ENCODE measurements around the gene TGM3. TPM values are rescaled to one million over a fixed set of nuclear protein-coding genes. Genes with fewer than 3 reads are reported as not detected.

The TGM3 gene
- total and polyA plus RNA-seq, 2 of the 4 experiments (the other 2 are of a cell fraction): not detected

DNA sequence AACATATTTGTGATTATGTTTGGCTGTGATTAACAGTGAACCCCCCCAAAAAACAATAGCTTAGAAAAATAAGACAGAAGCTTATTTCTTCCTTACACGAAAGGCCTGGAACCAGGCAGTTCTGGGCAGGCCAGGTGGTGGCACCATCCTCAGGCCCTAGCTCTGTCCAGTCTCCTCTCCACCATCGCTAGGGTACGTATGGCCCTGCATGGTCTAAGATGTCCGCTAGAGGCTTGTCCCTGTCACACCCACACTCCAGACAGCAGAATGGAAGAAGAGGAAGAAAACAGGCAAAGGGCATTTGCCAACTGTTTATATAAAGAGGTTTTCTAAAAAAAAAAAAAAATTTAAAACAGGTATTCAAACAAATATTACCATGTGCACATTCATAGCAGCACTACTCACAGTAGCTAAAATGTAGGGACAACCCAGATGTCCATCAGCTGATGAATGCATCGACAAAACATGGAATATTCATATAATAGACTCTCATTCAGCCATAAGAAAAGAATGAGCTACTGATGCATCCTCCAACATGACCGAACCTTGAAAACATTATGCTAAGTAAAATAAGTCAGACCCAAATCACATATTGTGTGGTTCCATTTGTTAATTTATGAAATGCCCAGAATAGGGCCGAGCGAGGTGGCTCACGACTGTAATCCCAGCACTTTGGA lies 6.7 kb downstream of the TGM3 start:
- Histone ChIP-seq H2AK9ac (replicated peaks; ENCODE audit: low read depth, low read length, poor library complexity) (no peak overlapping the region), H3K18ac (ENCODE audit: low read depth, low read length) (no peak overlapping the region), H4K5ac (ENCODE audit: low read depth, low read length) (no peak overlapping the region), H4K91ac (ENCODE audit: insufficient read depth, low read depth, low read length) (no peak overlapping the region), H3K4ac (ENCODE audit: low read depth, low read length) (no peak overlapping the region), H3K36me3 (ENCODE audit: control insufficient read depth, insufficient read depth, low read length) (no peaks in the 10 kb centered on the region), H3K56ac (ENCODE audit: extremely low read depth, insufficient read depth, low read length) (no peak overlapping the region), H2AK5ac (ENCODE audit: low read depth, low read length) (no peak overlapping the region), H3K4me3 (ENCODE audit: insufficient read depth, low read depth, low read length) (no peak overlapping the region), H3K9ac (ENCODE audit: low read depth, low read length) (no peak overlapping the region), H3K4me2 (ENCODE audit: low read depth, low read length) (no peak overlapping the region), H3K27ac (ENCODE audit: insufficient read depth, low read length) (no peak overlapping the region), H2BK120ac (ENCODE audit: low read depth, low read length) (no peak overlapping the region), H3K14ac (replicated peaks; ENCODE audit: low read depth, low read length) (no peak overlapping the region), H2BK20ac (ENCODE audit: low read depth, low read length) (no peak overlapping the region), H4K8ac (ENCODE audit: low read depth in 2 of 2, low read length in 2 of 2) (no peak overlapping the region), H3K27me3 (ENCODE audit: control insufficient read depth, insufficient read depth, low read length) (peaks cover 12% of the 10 kb centered on the region; the same call in 1 of the 2 replicates), H3K4me1 (ENCODE audit: control insufficient read depth, insufficient read depth, low read length) (no peaks in the 10 kb centered on the region), H3K9me1 (ENCODE audit: insufficient read depth, low read length) (no peaks in the 10 kb centered on the region), H2AFZ (replicated peaks; ENCODE audit: low read length, poor library complexity) (no peak overlapping the region), H3K23ac (ENCODE audit: low read depth, low read length) (no peak overlapping the region), H4K20me1 (ENCODE audit: insufficient read depth, low read length) (no peaks in the 10 kb centered on the region), H3K79me1 (ENCODE audit: low read depth in 1 of 2, low read length in 2 of 2) (no peaks in the 10 kb centered on the region), H2BK15ac (ENCODE audit: low read depth, low read length) (no peak overlapping the region), H3K9me3 (ENCODE audit: control insufficient read depth, insufficient read depth, low read length) (no peaks in the 10 kb centered on the region), H2BK5ac (ENCODE audit: low read depth, low read length, poor library complexity, severe bottlenecking) (no peak overlapping the region)
- BruUV-seq (replicated peaks): no TSS peak
- no CpG with 5 or more reads among the region's 9 CpGs for WGBS, 2 experiments (ENCODE audit: extremely low coverage in 2 of 2, insufficient read length in 1 of 2)
- POLR2A ChIA-PET (ENCODE audit: unreplicated experiment): no interaction called here
- no peak for TF ChIP-seq CEBPB (IDR thresholded peaks at IDR 0.05; ENCODE audit: low read depth, low read length)
- no peak for TF ChIP-seq RCOR1 (IDR thresholded peaks at IDR 0.05; ENCODE audit: insufficient replicate concordance, low read length)
- no peak for TF ChIP-seq USF2 (IDR thresholded peaks at IDR 0.05; ENCODE audit: low read depth, low read length)
- TF ChIP-seq RAD21 (IDR thresholded peaks at IDR 0.05; ENCODE audit: low read length): no peak
- no peak for TF ChIP-seq NFE2L2 (IDR thresholded peaks at IDR 0.05; ENCODE audit: low read depth, low read length)
- no peak for TF ChIP-seq MAFK (IDR thresholded peaks at IDR 0.05; ENCODE audit: low read depth, low read length)
- no peak for TF ChIP-seq CTCF (conservative IDR thresholded peaks at IDR 0.05; ENCODE audit: low read depth, low read length)
- no peak for TF ChIP-seq RFX5 (IDR thresholded peaks at IDR 0.05; ENCODE audit: low read depth, low read length)
- TF ChIP-seq FOS (IDR thresholded peaks at IDR 0.05; ENCODE audit: low read depth, low read length): no peak
- TF ChIP-seq POLR2A (IDR thresholded peaks at IDR 0.05; ENCODE audit: low read depth, low read length): no peak
- TF ChIP-seq CHD1 (IDR thresholded peaks at IDR 0.05; ENCODE audit: low read depth, low read length): no peak
- TF ChIP-seq MXI1 (IDR thresholded peaks at IDR 0.05; ENCODE audit: borderline replicate concordance, low read depth, low read length): no peak
- TF ChIP-seq ELK1 (IDR thresholded peaks at IDR 0.05; ENCODE audit: borderline replicate concordance, low read depth, low read length): no peak
- TF ChIP-seq MAZ (IDR thresholded peaks at IDR 0.05; ENCODE audit: borderline replicate concordance, low read depth, low read length): no peak
- intact Hi-C loops (cut with micrococcal nuclease): no loop called here
- ATAC-seq (ENCODE audit: low read depth): no peak
- CTCF ChIA-PET: no interaction called here
- no peak for DNase-seq
- dilution Hi-C loops (cut with HindIII; ENCODE audit: low sequenced_read_pairs, unreplicated experiment): no loop called here
- in situ Hi-C loops (cut with MboI; ENCODE audit: low sequenced_read_pairs): no loop called here
